HG03457 (cell line): ENCODE data around the gene RBMS1.

Experiments used
- ATAC-seq: cut with Tn5 transposase; IDR thresholded peaks from one replicate; pipeline ENCODE4 v1.9.1; 2021; ENCODE audit warnings: moderate number of reproducible peaks; ENCODE audit not compliant: unreplicated experiment

The RBMS1 gene

GRCh38 chr2:160365716-160366367, 127.8 kb downstream of the RBMS1 start:
- no peak for ATAC-seq

GRCh38 chr2:160364364-160364763, 129.2 kb downstream of the RBMS1 start:
- no peak for ATAC-seq

GRCh38 chr2:160363961-160364360, 129.6 kb downstream of the RBMS1 start:
- ATAC-seq, result no peak

GRCh38 chr2:160363055-160363454, 130.6 kb downstream of the RBMS1 start:
- ATAC-seq, result no peak

GRCh38 chr2:160362541-160362940, 131.1 kb downstream of the RBMS1 start:
- ATAC-seq, result no peak

- ATAC-seq, result no peak
Observed at GRCh38 chr2:160362018-160362417, 131.6 kb downstream of the RBMS1 start.

GRCh38 chr2:160360089-160360757, 133.4 kb downstream of the RBMS1 start:
- ATAC-seq, result no peak

GRCh38 chr2:160358046-160358445, 135.6 kb downstream of the RBMS1 start:
- ATAC-seq, result no peak

- ATAC-seq, result no peak
Observed at GRCh38 chr2:160356485-160356884, 137.1 kb downstream of the RBMS1 start.

GRCh38 chr2:160355080-160355479, 138.5 kb downstream of the RBMS1 start:
- no peak for ATAC-seq

GRCh38 chr2:160354677-160355076, 138.9 kb downstream of the RBMS1 start:
- ATAC-seq, result no peak

GRCh38 chr2:160353813-160354212, 139.8 kb downstream of the RBMS1 start:
- no peak for ATAC-seq

GRCh38 chr2:160353166-160353565, 140.4 kb downstream of the RBMS1 start:
- ATAC-seq, result no peak

- ATAC-seq, result no peak
Observed at GRCh38 chr2:160352500-160352899, 141.1 kb downstream of the RBMS1 start.

- no peak for ATAC-seq
Observed at GRCh38 chr2:160351956-160352355, 141.7 kb downstream of the RBMS1 start.

- ATAC-seq, result no peak
Observed at GRCh38 chr2:160349306-160349705, 144.3 kb downstream of the RBMS1 start.

GRCh38 chr2:160347269-160347863, 146.2 kb downstream of the RBMS1 start:
- no peak for ATAC-seq

- ATAC-seq, result no peak
Observed at GRCh38 chr2:160345071-160345764, 148.4 kb downstream of the RBMS1 start.

GRCh38 chr2:160343404-160343803, 150.2 kb downstream of the RBMS1 start:
- no peak for ATAC-seq

- no peak for ATAC-seq
Observed at GRCh38 chr2:160339726-160340125, 153.9 kb downstream of the RBMS1 start.

- no peak for ATAC-seq
Observed at GRCh38 chr2:160338901-160339685, 154.5 kb downstream of the RBMS1 start.
